Kidney (tissue), 14 donors: ENCODE data around the gene RRAS2. TPM values are rescaled to one million over a fixed set of nuclear protein-coding genes. Genes with fewer than 3 reads are reported as not detected.

Experiments
- DNase-seq, 5 donors: peaks; one replicate each; pipeline ENCODE4 v3.0.0-alpha.2; 2013 to 2020
- FAIRE-seq: peaks from 2 replicates; lab custom pipeline; 2012; peaks lifted over from hg19 to GRCh38; lab: Jason Lieb, UNC
- H3K27ac ChIP-seq, 2 donors: one replicate each; pipeline ENCODE4 v1.7.0; 2013; ENCODE audit warnings: low read depth in 2 of 2, low read length in 2 of 2, inconsistent platforms in 1 of 2
- H3K27me3 ChIP-seq: one replicate; pipeline ENCODE4 v1.7.1; 2013; ENCODE audit warnings: low read length, inconsistent platforms; ENCODE audit not compliant: control insufficient read depth, insufficient read depth
- H3K36me3 ChIP-seq, 3 donors: one replicate each; pipeline versions ENCODE4 v1.7.0 to v1.7.1; 2013; ENCODE audit warnings: low read length in 3 of 3, control low read depth in 1 of 3, inconsistent platforms in 1 of 3; ENCODE audit not compliant: insufficient read depth in 3 of 3, control insufficient read depth in 2 of 3
- H3K4me1 ChIP-seq, 3 donors: one replicate each; pipeline versions ENCODE4 v1.7.0 to v1.7.1; 2013; ENCODE audit warnings: low read length in 3 of 3, inconsistent platforms in 1 of 3, low read depth in 1 of 3; ENCODE audit not compliant: control insufficient read depth in 2 of 3, insufficient read depth in 2 of 3
- H3K4me3 ChIP-seq, 3 donors: one replicate each; pipeline versions ENCODE4 v1.7.0 to v1.8.1; 2013; ENCODE audit warnings: low read length in 3 of 3, control low read depth in 1 of 3, inconsistent platforms in 1 of 3
- H3K9ac ChIP-seq, 3 donors: one replicate each; pipeline versions ENCODE4 v1.7.0 to v1.7.1; 2013; ENCODE audit warnings: low read length in 3 of 3, control low read depth in 1 of 3, inconsistent platforms in 1 of 3
- H3K9me3 ChIP-seq, 3 donors: one replicate each; pipeline versions ENCODE4 v1.7.0 to v1.7.1; 2013; ENCODE audit warnings: low read length in 3 of 3, control low read depth in 1 of 3, inconsistent platforms in 1 of 3; ENCODE audit not compliant: control insufficient read depth in 2 of 3, insufficient read depth in 1 of 3
- intact Hi-C: fragments of 100-400 bp; cut with DNase I; formaldehyde crosslinking; loops from one replicate; pipeline ENCODE4 v1.11.1; 2022
- polyA plus RNA-seq: library from polyadenylated mRNA; stranded (reverse); fragments of 350-450 nt; fragmentation: Illumina TruSeq; extraction: RNeasy Lipid Tissue Mini Kit (QIAGEN cat#74804); gene quantifications from one replicate; pipeline ENCODE4 v1.2.3, GENCODE V29; 2014; ENCODE audit warnings: low read depth, low replicate concordance; ENCODE audit not compliant: insufficient read depth
- total RNA-seq: library from RNA; stranded (reverse); fragmentation: NEBNext Ultra II Directional; extraction: Animal tissue kit (Norgen Biotek cat#: 25700); gene quantifications from one replicate; pipeline ENCODE4 v1.2.1, GENCODE V29; 2021
- TF ChIP-seq, protein P1 (sequence below): IDR thresholded peaks from 3 replicates; pipeline ENCODE4 v1.5.1; 2012; ENCODE audit warnings: mild to moderate bottlenecking, moderate library complexity, borderline replicate concordance; ENCODE audit not compliant: insufficient read depth; ENCODE audit errors: extremely low read depth
- donor health status: control.
- donor health status: control.
- donor health status: control.
- donor health status: control.
- donor health status: control.
- donor health status: DM: yes; HTN: yes; CAD: no.
- donor health status: Normal renal cell carcinoma (clear cell type).

Gene RRAS2
- total and polyA plus RNA-seq, 2 donors from 2014 or later: 23.3 to 33.2 TPM

DNA sequence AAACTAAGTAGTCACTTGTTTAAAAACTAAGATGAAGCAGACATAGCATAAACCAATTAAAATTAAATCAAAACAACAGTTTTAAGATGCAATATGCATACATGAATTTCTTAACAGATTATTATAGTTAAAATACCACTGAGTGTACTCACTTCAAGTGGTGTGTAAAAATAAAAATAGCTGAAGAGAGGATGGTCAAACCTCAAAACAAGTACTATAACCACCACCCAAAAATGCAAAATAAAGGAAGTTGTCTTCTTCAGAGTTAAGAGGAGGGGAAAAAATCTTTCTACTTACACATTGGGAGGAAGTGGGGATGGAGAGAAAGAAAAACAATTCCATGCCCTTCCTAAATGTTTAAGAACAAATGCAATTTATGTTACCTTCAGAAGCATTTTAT is 31.9 kb downstream of the RRAS2 start:
- Histone ChIP-seq H3K4me1 (no peaks in the 10 kb centered on the region), H3K4me3 (no peak overlapping the region), H3K9me3 (no peaks in the 10 kb centered on the region), H3K27ac (no peak overlapping the region), H3K36me3 (no peaks in the 10 kb centered on the region), H3K27me3 (no peaks in the 10 kb centered on the region), H3K9ac (no peak overlapping the region)
- TF ChIP-seq, protein P1, sequence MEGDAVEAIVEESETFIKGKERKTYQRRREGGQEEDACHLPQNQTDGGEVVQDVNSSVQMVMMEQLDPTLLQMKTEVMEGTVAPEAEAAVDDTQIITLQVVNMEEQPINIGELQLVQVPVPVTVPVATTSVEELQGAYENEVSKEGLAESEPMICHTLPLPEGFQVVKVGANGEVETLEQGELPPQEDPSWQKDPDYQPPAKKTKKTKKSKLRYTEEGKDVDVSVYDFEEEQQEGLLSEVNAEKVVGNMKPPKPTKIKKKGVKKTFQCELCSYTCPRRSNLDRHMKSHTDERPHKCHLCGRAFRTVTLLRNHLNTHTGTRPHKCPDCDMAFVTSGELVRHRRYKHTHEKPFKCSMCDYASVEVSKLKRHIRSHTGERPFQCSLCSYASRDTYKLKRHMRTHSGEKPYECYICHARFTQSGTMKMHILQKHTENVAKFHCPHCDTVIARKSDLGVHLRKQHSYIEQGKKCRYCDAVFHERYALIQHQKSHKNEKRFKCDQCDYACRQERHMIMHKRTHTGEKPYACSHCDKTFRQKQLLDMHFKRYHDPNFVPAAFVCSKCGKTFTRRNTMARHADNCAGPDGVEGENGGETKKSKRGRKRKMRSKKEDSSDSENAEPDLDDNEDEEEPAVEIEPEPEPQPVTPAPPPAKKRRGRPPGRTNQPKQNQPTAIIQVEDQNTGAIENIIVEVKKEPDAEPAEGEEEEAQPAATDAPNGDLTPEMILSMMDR: no peak
- intact Hi-C loops: no loop called here
- no peak for DNase-seq
- no peak for FAIRE-seq

DNA sequence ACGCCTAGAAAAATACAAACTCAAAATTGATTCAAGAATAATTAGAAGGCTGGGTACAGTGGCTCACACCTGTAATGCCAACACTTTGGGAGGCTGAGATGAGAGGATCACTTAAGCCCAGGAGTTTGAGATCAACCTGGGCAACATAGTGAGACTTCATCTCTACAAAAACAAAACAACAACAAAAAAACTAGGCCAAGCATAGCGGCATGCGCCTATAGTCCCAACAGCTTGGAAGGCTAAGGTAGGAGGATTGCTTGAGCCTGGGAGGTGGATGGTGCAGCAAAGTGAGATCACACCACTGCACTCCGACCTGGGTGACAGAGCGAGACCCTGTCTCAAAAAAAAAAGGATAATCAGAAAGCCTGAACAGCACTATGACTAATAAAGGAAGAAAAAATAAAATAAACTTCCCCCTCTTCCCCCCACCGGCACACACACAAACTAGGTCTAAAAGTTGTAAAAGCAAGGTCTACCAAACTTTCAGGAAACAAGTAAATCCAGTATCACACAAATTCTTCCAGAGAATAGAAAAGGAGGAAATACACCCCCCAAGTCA is 35.8 kb downstream of the RRAS2 start:
- Histone ChIP-seq H3K36me3 (no peaks in the 10 kb centered on the region), H3K4me3 (no peak overlapping the region), H3K9ac (no peak overlapping the region), H3K9me3 (no peaks in the 10 kb centered on the region), H3K27me3 (no peaks in the 10 kb centered on the region), H3K27ac (no peak overlapping the region), H3K4me1 (no peaks in the 10 kb centered on the region)
- FAIRE-seq (no peak), DNase-seq (no peak)
- TF ChIP-seq, protein P1: no peak
- intact Hi-C loops: no loop called here

DNA sequence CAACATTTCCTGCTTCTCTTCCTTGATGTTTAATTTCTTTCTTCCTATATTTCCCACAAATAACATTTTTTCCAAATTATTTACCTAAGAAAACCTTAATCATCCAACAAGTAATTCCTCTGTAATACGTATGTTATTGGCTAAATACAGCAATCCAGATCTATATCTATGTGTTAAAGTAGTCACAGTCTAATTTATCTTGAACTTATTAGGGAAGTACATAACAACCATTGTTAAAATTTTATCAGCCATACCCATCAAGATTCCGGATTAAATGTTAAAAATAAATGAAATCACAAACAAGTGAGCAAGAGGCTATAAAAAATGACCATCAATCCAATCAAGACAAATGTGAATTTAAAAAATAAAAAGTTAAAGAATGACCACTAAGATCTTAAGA is 36.5 kb downstream of the RRAS2 start:
- intact Hi-C loops: no loop called here
- H3K9me3 ChIP-seq: no peaks in the 10 kb centered on the region
- H3K9ac ChIP-seq: no peak overlapping the region
- TF ChIP-seq, protein P1: no peak
- no peaks in the 10 kb centered on the region for H3K4me1 ChIP-seq
- DNase-seq (no peak), FAIRE-seq (peak; percentile 13)
- H3K36me3 ChIP-seq: no peaks in the 10 kb centered on the region
- no peak overlapping the region for H3K27ac ChIP-seq
- no peaks in the 10 kb centered on the region for H3K27me3 ChIP-seq
- H3K4me3 ChIP-seq: no peak overlapping the region

DNA sequence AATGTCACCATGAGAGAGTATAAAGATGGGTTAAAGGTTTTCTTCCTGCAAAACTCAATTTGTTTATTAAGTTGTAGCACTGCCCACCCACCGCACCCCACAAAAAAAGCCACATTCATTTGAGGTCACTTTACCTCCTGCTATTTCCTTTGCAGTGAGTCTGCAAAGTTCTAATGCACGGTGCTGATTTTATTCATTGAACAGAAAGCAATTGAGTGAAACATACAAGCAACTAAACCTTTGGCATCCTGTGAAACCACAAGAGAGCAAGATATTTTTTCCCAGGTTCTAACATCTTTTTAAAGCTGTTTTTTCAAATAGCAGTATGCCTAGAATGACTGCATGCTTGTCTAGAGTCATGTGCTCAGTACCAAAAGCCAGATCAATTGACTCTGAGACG is 39.0 kb downstream of the RRAS2 start:
- intact Hi-C loops: no loop called here
- no peak for DNase-seq
- Histone ChIP-seq H3K27me3 (no peaks in the 10 kb centered on the region), H3K27ac (no peak overlapping the region), H3K4me1 (no peaks in the 10 kb centered on the region), H3K4me3 (no peak overlapping the region), H3K36me3 (no peaks in the 10 kb centered on the region), H3K9ac (no peak overlapping the region), H3K9me3 (no peaks in the 10 kb centered on the region)
- TF ChIP-seq, protein P1: no peak
- no peak for FAIRE-seq
